CD1c-positive myeloid dendritic cell (primary cell): ENCODE results near the gene SERPINA1.

Source experiments
- DNase-seq: peaks from one replicate; pipeline ENCODE4 v3.0.0-alpha.2; 2016; ENCODE audit errors: extremely low spot score

SERPINA1 gene

DNA sequence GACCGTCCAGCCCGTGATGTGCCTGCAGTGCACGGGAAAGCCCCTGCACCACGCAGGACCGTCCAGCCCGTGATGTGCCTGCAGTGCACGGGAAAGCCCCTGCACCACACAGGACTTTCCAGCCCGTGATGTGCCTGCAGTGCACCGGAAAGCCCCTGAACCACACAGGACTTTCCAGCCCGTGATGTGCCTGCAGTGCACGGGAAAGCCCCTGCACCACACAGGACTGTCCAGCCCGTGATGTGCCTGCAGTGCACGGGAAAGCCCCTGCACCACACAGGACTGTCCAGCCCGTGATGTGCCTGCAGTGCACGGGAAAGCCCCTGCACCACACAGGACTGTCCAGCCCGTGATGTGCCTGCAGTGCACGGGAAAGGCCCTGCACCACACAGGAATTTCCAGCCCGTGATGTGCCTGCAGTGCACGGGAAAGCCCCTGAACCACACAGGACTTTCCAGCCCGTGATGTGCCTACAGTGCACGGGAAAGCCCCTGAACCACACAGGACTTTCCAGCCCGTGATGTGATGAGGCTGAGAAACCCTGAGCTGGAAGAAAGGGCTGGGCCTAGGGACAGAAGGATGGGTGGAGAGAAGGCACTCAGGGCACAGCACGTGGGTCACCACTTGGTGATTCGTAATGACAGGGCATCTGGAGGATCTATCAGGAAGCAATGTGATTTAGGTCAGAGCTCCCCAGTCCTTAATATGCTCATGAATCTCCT, 42.2 kb downstream of the SERPINA1 start:
- DNase-seq: peak; percentile 49

DNA sequence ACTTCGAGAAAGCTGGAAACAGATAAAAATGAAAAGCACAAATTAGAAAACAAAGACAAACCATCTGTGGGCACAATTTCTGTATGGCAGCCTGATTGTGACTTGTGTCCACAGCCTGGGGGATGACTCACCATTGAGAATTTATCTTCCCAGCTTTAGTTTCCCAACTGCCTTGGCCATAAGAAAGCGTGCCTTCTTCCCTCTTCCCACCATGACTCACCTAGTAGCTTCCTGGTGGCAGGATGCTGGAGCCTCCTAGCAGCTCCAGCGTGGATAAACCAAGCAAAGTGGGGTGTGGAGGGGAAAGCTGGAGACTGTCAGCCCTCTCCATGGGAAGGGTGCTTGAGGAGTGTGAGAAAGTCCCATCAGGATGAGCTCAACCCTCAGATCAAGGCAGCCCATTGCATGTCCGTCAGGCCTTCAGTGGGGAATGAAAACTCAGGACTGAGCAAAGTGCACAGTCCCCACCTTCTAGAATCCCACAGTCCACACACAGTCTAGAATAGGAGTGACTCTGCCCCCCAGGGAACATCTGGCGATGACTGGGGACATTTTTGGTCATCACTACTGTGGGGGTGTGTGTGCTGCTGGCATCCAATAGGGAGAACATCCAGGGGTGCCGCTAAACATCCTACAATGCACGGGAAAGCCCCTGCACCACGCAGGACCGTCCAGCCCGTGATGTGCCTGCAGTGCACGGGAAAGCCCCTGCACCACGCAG, 42.9 kb downstream of the SERPINA1 start:
- DNase-seq: peak; percentile 39

DNA sequence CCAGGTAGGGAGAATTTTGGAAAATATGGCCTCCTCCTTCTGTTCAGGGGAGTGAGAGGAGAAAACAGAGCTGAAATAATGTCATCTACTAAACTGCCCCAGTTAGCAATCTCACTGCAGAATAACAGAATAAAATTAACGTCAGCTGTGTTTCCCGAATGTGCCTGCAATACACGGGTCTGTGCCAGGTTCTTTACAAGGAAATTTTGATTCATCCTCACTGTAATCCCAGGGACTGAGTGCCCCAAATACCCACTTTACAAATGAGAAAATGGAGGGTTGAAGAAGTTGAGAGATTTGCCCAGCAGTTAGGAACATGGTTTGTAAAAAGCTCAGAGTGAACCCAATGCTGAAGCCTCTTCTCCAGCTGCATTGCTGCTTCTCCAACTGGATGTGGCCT, 44.0 kb downstream of the SERPINA1 start:
- DNase-seq: no peak

DNA sequence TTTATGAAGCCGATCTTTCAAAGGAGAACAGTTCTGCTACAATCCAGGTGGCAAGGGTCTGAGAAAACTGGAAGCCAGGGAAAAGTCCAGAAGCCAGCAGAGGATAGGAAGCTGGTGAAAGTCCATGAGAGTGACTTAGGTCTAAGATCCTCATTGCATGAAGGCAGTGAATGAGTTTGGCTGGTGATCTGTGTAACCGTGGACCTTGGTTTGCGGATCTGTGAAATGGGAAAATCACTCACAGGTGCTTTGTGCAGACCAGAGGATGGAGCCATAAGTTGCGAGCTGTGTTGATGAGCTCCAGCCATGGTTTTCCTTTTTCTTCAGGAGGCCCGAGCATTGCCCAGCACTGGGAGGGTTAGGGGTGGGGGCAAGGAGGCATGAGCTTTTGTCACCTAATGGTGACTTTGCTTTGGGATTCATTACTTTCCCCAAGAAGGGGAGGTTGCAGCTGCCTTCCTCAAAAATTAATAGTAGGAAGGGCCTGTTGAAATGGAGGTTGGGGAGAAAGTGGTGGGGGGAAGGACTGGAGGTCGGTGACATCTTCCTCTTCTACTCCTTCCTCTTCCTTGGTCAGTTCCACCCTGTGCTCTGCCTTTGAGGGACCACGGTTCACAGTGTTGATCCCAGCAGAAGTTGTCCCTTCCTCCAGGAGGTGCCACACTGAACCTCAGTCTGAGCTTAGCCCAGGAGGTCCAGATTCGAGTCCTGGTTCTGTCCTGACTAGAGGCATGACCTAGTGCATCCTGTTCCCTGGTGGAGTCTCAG, 45.0 kb downstream of the SERPINA1 start:
- DNase-seq: peak; percentile 31

DNA sequence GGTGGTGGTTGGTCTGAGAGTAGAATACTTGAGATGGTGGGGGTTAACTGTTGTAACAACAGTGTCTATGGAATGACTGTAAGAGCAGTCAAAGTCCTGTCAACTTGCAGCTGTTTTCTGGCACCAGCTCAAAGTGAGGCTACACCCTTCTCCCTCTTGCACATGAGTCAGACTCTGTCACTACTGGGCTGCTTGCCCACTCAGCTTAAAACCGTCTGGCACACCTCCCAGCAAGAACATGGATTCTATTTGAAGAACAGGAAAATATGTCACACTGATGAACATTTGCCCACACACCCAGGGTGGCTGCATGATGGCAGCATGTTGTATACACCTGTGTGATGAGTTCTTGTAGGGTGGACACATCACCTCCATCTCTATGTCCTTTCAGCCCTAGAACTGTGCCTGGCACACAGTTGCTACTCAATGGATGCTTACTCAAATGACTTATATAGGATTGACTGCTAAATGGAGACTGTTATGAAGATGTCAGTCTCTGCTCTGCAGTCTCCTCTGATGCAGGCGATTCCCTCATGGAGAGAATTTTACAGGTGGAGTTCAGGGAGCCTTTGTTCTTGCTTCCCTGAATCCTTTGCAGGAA, 46.0 kb downstream of the SERPINA1 start:
- DNase-seq: peak; percentile 67

DNA sequence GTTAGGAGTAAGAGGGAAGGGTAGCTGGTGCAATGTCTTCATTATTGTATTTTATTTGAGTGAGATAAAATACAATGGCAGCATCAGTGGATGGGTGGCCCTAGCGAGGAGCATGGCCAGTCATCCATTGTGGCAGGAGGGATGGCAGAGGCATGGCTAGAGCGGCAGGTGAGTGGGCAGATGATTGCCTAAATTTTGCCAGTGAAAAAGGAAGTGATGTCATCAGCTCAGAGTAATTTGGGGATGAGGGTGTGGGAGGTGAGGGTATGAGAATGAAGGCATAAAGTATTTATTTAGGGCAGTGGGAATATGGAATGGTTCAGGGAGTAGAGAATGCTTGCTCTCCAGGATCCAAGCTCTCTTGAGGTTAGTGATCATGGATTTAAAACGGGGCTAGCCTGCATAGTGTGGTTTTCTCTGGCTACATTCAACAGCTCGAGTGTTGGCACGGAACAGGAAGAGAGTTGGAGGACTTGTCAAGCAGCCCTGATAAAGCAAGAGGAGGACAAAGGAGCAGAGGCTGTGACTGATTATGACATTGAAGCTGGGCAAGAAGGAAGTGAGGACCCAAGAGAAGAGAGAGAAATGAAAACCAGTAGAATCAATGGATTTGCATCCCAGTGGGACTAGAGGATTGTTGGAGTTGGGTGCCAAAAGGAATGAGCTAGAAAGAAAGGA, 46.6 kb downstream of the SERPINA1 start:
- peak; percentile 73 for DNase-seq

DNA sequence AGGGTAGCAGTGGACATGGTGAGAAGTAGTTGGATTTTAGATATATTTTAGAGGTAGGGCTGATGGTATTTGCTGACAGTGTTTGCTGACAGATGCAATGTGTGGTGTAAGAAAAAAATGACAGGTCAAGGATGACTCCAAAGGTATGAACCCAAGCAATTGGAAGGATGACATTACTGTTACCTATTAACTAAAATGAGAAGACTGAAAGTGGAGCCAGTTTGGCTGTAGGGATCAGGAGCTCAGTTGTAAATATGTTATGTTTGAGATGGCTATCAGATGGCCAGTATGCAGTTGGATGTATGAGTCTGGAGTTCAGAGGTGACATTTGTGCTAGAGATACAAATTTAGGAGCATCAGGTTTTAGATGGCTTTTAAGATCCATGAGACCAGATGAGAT, 47.9 kb downstream of the SERPINA1 start:
- DNase-seq: no peak

DNA sequence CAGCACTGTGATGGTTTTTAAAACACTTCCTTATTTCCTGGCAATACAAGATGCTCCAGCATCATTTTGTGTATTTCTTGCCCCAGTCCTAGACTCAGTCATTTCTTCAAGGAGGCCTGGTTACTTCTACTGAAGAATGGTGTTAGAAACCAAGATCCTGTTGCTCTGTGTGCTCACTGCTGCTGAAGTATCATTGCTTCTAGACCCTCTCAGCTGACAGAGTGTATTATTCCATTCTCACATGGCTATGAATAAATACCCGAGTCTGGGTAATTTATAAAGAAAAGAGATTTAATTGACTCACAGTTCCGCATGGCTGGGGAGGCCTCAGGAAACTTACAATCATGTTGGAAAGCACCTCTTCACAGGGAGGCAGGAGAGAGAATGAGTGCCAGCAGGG, 50.4 kb downstream of the SERPINA1 start:
- DNase-seq: no peak

DNA sequence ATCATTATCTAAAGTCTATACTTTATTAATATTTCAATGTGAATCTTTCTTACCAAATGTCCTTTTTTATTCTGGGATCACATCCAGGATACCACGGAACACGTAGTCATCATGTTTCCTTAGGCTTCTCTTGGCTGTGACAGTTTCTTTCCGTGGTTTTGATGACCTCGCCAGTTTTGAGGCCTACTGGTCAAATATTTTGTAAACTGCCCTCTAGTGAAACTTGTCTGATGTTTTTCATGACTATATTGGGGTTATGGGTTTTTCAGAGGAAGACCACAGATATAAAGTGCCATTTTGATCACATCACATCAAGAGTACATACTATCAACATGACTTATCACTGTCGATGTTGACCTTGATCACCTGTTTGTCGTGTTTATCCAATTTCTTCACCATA, 51.1 kb downstream of the SERPINA1 start:
- DNase-seq: no peak

DNA sequence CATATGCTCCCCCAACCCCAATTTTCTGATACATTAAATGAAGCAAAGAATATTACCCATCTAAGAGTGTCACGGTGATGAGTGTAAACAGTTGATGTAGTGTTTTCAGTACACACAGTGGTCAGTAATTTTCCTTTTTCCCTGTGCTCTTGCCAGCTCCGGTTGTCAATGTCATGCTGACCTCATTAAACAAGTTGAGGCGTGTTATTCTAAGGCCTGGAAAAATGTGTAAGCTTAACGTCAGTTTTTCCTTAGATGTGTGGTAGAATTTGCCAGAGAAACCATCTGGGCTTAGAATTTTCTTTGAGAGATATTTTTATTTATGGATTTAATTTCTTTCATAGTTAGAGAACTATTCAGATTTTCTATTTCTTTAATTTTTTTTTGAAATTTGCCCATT, 53.5 kb downstream of the SERPINA1 start:
- no peak for DNase-seq

DNA sequence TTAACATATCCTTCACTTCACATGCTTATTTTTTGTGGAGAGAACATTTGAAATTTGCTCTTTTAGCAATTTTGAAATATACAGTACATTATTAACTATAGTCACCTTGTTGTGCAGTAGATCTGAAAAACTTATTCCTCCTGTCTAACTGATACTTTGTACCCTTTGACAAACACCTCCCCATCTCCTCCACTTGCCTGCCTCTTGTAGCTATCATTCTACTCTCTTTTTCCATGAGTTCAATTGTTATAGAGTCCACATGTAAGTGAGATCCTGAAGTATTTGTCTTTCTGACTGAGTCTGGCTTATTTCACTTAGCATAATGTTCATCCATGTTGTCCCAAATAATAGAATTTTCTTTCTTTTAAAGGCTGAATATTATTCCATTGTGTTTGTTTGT, 55.8 kb downstream of the SERPINA1 start:
- DNase-seq: no peak

DNA sequence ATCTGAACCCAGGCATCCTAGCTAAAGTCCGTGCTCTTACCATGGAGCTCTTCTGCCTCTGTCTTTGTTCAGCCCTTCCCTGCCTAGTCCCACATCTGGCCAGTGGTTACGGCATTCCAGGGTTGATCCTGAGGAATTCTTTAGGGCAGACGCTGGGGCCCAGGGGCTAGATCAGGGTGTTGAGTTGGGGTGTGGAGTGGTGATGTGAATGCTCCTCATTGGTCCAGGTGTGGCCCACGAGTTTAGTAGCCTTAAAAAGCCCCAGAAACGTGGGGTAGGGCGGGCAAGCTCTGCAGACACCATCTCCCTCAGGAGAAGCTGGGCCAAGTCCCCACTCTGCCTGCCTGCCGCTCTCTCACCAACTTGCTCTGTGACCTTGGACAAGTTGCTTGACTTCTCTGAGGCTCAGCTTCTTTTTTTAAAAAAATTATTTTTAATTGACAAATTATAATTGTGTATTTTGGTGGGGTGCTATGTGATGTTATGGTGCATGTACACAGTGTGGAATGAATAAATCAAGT, 56.3 kb downstream of the SERPINA1 start:
- DNase-seq: no peak

DNA sequence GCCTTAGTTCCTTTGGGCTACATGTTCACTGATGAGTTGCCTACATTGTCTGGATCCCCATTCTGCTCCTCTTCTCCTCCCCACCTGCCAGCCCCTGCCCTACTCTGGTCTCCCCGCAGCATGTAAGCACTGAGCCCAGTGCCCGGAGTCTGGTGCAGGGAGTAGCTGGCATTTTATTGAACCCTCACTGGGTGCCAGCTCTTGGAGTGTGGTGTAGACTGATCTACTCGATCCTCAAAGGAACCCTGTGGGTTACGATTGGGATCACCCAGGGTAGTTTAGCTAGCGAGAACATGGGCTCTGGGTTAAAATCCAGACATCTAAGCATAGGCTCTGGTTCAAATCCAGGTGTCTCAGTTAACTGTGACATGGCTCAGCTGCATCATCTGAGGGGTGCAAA, 56.9 kb downstream of the SERPINA1 start:
- no peak for DNase-seq

DNA sequence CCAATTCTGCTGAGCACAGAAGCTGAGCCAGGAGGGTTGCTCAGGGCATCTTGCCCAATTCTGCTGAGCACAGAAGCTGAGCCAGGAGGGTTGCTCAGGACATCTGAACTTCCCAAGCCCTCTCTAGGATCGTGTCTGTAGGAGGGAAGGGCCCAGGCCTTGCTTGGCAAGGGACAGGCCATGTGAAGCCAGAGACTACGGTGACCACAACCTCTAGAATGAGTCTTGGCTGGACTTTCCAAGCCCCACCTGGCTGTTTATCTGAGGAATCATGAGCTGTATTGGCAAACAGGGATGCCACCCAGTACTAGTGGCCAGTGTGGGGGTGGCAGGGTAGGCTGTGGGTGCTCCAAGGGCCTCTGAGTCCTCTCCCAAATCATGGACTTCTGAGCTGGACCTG, 57.5 kb downstream of the SERPINA1 start:
- no peak for DNase-seq

DNA sequence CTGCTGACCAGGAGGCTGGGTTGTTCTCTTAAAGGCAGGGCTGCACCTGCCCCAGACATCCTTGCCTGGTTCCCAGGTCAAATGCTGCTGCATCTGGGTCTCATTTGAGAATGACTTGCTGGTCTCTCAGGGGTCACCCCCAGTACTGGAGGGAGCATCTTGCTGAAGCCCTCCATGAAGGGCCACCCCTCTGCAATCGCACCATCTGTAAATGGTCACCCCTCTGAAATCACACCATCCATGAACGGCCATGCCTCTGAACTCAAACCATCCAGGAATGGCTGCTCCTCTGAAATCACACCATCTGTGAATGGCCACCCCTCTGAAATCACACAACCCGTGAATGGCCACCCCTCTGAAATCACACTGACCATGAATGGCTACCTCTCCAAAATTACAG, 58.0 kb downstream of the SERPINA1 start:
- no peak for DNase-seq

DNA sequence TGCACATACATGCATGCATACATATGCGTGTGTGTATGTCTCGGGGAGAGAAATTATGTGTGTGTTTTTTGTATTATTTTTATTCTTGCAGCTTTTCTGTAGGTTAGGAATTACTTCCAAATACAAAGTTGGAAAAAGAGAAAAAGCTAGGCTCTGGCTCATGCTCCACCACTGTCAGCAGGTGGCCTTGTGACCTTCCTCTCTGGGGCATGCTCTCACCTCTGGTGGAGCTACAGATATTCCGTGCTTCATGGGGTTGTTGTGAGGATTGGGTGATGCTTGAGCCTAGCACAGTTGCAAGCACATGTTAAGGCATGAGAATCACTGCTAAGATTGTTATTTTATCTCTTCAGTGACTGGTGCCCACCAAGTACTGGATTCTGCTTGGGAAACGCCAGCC, 58.5 kb downstream of the SERPINA1 start:
- no peak for DNase-seq

DNA sequence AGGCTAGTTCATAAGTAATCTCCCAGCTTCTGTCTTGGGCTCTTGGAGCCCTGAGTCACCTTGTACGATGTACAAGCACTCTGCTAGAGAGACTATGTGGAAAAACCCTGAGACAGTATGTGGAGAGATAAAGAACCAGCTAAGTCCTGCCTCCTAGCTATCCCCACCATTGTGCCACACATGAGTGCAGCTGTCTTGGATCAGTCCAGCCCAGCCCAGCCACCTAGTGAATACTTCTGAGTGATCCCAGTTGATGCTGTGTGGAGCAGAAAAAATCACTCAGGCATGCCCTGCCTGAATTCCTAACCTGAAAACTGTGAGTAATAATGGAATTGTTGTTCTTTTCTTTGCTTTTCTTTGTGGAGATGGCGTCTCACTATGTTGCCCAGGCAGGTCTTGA, 60.2 kb downstream of the SERPINA1 start:
- no peak for DNase-seq
